ENCODE data around the gene ZBTB48.
"Not testable (repeated sequence)": the region's sequence is repeated elsewhere in the genome, so short reads cannot be mapped to it uniquely, and the experiment has no call there.

The ZBTB48 gene

GRCh38 chr1:6579374-6580118 lies at the start of gene ZBTB48:
ZBTB48 (plus strand) TSS chr1:6579994; CDS start chr1:6580610, 616 bp downstream.
- DNase-seq = peak; percentile 97 to 98

DNA sequence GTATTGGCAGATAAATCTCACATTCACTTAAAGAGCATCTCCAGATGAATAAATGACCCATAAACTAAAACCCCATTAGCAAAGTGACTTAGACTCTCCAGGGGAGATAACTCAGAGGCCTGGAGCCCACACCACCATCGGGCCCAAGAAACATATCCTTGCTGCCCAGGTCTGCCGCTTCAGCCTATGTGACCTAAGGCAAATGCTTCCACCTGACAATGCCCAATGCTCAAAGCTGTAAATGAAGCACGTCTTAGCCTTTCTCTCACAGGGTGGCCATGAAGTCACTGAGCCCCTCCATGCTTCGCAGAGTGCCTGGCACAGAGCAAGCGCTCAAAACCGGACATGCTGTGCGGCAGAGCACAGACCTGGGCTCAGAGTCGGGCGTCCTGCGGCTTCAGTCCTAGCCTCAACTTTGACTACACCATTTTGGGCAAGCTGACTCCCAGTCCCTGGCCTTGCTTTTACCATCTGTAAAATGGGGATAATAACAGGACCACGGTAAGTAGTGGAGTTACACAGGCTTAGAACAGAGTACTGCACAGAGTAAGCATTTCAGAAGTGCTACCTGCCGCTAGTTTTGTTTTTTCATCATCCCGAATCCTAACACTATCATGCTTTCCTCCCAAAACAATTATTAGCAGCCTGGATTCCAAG lies 49.2 kb upstream of the ZBTB48 start:
- no peak for DNase-seq

GRCh38 chr1:6531996-6532395 lies 47.8 kb upstream of the ZBTB48 start:
- no peak for DNase-seq

DNA sequence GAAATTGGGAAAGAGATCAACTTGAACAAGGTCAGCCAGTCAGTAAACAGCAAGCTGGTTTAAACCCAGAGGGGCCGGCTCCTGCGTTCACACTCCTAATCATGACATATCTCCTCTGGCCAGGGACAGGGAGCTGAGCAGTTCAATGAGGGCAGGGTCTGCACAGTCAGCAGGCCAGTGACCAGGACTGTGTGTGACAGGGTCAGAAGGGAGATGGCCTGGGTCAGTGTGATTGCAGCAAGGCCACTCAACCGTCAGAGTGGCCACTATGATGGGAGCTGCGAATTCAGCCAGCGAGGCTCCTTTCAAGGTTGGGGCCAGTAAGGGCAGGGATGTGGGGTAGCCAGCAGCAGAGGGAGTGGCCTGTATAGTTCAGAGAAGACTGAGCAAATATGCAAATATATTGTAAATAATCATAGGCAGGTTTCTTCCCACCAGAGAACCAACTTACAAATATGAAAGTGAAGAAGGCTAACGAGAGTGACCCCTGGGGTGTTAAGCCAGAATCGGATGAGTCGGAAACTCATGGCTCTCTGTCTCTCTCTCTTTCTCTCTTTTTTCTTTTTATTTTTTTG lies 45.5 kb upstream of the ZBTB48 start:
- DNase-seq = no peak

DNA sequence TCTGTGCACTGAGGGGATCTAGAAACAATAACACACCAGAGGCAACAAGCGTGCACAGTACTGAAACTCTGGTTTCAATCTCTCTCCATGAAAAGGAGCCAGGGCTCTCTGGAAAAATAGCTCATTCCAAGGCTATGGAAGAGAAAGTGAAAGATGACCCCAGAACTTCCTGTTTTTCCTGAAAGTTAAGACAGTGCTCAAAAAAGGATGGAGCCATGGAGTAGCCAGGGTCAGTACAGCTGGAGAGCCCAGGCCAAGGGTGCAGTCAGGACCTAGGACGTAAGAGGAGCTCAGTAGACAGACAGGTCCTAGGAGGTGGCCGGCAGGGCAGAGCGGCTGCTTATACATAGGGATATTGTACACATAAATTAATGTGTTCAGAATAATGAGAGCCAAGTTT lies 44.6 kb upstream of the ZBTB48 start:
- DNase-seq = no peak

DNA sequence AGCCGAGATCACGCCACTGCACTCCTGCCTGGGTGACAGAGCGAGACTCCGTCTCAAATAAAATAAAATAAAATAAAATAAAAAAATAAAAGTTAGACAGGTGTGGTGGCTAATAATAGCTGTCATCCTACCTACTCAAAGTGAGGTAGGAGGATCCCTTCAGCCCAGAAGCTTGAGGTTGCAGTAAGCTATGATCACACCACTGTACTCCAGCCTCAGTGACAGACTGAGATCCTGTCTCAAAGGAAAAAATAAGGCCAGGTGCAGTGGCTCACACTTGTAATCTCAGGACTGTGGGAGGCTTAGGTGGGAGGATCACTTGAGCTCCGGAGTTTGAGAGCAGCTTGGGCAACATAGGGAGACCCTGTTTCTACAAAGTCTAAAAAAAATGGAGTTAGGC lies 43.5 kb upstream of the ZBTB48 start:
- DNase-seq = no peak

DNA sequence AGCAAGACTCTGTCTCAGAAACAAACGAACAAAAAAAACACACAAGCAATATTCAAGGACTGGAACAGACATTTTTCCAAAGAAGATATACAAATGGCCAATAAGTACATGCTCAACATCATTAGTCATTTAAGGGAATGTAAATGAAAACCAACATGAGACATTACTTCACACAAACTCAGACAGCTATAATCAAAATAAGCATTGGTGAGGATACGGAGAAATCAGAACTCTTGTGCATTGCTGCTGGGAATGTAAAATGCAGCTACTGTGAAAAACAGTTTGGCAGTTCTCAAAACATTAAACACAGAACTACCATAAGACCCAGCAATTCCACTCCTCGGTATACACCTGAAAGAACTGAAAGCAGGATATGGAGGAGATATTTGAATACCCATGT lies 40.8 kb upstream of the ZBTB48 start:
- no peak for DNase-seq

DNA sequence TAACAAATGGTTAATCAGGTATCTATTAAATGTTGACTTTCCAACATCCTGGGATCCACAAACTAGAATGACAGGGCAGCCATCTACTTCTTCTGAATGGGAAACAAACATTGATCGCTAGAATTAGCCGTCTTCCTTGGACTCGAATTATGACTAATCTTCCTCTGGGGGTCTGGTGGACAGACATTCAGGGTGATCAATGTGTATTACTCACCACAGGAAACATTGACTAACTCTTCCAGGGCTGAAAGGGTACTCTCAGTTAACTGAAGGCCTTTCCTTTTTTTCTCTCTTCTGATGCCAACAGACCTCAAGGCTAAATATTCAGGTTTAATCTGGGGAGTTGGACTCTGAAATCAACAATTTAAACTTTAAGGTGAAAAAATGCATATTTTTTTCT lies 35.0 kb upstream of the ZBTB48 start:
- no peak for DNase-seq

DNA sequence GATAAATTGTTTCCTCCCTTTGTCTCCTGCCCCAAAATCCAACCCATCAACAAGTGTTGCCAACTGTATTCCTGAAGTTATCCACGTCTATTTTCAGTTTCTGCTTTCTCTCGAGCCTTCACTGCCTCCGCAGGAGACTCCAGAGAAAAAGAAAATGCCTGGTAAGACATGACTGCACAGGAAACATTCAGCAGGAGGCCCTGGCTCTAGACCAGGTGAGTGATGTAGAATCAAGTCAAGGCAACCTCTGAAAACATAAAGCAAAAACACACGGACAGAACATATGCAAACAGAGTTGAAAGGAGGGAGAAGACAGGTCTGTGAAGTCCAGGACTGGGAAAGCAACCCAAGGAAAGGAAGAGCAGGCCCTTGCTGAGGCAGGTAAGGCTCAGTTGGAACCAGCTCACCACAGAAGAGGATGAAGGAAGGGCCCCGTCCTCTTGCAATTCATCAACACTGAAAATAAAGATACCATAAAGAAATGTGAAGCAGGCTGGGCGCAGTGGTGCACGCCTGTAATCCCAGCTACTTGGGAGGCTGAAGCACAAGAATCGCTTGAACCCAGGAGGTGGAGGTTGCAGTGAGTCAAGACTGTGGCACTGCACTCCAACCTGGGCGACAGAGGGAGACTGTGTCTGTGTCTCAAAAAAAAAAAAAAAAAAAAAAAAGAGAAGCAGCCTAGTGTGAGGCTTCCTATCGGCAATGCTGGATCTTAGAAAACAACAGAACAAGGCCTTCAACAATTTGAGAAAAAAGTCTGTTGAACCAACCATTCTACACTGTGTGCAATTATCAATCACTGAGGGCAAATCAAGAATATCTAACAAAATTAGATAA lies 34.3 kb upstream of the ZBTB48 start:
- peak in 1 of 2 donors; percentile 16 for DNase-seq

- no peak for DNase-seq
Measured at GRCh38 chr1:6546326-6546725, 33.5 kb upstream of the ZBTB48 start.

DNA sequence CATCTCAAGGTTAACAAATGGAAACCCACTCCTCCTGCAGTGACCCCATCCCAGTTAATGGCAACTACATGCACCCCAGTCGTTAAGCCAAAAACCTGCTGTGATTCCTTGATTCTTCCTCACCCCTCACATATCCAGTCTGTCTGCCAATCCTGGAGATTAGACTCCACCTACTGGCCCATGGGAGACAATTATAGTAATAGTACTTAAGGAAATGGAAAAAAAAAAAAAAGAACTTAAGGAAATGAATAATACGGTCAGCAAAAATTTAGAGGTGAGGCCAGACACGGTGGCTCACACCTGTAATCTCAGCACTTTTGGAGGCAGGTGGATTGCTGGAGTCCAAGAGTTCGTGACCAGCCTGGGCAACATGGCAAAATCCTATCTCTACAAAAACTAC lies 32.5 kb upstream of the ZBTB48 start:
- DNase-seq = no peak

DNA sequence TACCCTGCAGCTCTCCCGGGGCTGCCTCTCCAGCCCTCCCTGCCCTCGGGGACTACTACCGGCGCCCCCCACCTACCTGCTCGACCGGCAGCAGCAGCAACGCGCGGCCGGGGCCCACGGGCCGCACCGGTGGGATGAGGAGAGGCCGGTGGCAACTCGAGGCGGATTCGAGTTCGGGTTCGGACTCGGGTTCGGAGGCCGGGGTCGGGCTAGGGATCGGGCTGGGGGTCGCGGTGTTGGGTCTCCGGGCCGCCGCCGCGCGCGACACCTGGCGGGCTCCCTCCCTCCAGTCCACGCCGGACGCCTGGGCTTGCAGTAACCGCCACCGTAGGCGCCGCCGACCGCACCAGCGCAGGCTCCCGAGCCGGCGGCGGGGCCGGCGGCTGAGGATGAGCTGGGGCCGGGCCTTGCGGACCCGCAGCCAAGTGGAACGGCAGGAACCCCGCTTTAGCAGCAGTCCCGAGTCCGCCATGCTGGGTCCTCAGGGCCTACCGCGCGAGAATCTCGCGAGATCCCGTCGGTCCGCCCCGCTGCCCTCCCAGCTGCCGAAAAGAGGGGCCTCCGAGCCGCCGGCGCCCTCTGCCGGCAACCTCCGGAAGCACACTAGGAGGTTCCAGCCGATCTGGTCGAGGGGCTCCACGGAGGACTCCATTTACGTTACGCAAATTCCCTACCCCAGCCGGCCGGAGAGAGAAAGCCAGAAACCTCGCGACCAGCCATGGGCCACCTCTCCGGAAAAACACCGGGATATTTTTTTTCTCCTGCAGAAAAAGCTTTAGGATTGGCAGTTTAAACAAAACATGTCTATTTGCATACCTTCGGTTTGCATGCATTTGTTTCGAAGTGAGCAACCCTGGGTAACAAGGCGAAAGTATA lies 25.5 kb upstream of the ZBTB48 start, which contains the start of gene NOL9:
Gene NOL9, minus strand, starts transcription at position 483 of the 876 bp plus-strand sequence. Its CDS starts 11 bp downstream, at position 472.
- DNase-seq = peak; percentile 95

DNA sequence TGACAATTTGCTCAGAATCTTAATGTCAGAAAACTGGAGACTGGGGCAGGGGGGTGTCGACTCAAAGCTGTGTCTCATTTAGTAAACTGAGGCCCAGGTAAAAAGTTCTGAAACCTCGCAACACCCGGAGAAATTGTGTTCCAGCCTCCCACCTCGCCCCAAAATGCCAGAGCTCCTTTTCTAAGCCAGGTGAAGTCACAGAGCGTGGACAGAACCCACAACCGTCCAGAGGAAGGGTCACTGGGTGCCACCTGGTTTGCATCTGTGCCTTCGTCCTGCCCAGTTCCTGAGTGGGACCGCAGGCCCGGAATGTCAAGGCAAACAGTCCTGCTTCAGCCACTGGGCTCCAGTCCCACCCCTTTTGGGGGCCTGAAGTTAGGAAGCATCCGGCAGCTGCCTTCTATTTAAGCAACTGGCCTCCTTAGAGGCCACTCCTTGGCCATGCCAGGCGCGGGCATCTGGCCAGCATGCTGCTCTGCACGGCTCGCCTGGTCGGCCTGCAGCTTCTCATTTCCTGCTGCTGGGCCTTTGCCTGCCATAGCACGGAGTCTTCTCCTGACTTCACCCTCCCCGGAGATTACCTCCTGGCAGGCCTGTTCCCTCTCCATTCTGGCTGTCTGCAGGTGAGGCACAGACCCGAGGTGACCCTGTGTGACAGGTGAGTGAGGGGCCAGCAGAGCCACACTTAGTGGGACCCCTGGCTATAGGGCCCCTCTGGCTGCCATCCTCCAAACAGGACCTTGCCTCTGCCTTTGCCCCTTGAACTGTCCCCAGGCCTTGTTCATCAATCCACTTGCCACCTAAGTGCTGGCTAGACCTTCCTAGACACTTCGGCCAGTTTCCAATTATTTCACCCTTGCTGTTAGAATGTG lies 24.7 kb upstream of the ZBTB48 start, which contains the start of gene TAS1R1:
Gene TAS1R1, plus strand, starts transcription at position 401 of the 872 bp plus-strand sequence. Its CDS starts 67 bp downstream, at position 468.
- DNase-seq = no peak

DNA sequence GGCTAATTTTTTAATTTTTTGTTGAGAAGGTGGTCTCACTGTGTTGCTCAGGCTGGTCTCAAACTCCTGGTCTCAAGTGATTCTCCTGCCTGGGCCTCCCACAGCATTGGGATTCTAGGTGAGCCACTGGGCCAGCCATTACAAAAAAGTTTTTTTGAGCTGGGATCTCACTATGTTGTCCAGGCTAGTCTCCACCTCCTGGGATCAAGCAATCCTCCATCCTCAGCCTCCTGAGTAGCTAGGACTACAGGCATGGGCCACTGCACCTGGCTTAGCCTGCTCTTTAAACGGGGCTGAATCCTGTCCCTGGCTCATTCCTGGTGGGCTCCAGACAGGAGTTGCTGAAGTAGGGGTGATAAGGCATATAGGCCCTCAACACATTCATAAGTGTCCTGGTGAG lies 22.2 kb upstream of the ZBTB48 start:
- no peak for DNase-seq

GRCh38 chr1:6559161-6559560 lies 20.6 kb upstream of the ZBTB48 start:
- not testable (repeated sequence) for DNase-seq

- no peak for DNase-seq
Measured at GRCh38 chr1:6560267-6560666, 19.5 kb upstream of the ZBTB48 start.

GRCh38 chr1:6569033-6569432 lies 10.8 kb upstream of the ZBTB48 start:
- no peak for DNase-seq

- DNase-seq = no peak
Measured at GRCh38 chr1:6570100-6570499, 9.7 kb upstream of the ZBTB48 start.

DNA sequence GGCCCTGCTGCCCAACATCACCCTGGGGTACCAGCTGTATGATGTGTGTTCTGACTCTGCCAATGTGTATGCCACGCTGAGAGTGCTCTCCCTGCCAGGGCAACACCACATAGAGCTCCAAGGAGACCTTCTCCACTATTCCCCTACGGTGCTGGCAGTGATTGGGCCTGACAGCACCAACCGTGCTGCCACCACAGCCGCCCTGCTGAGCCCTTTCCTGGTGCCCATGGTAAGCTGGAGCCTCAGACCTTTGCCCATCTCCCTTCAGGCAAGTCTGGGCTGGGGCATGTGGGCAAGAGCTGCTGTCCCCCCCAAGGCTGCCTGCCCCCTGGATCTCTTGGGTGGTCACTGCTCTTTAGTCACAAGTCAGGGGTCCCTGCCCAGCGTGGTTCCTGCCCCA lies 8.8 kb upstream of the ZBTB48 start:
- DNase-seq = no peak

DNA sequence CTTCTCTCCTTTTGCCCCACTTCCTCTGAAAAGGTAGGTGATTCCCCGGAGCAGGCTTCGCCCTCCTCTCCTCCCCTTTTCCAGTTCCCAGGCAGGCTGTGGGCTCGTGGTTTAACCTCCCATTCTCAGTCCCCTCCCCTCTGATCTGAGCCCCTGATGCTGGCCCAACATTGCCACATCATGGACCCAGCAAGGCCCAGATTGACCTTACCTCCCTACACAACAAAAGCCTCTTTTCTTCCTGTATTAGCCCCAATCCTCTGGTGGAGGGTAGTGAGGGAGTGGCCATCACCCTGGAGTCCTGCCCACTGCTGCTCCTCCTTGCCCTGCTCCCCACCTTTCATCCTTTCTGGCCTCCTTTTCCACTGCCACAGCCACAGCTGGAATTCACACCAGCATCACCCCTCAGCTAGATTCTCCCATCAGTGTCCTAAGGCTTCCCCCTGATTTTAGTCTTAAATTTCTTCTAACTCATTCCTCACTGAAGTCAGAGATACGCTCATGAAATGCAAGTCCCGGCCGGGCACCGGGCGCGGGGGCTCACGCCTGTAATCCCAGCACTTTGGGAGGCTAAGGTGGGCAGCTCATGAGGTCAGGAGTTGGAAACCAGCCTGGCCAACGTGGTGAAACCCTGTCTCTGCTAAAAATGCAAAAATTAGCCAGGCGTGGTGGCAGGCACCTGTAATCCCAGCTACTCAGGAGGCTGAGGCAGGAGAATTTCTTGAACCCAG lies 7.0 kb upstream of the ZBTB48 start:
- no peak for DNase-seq

Data from CD4-positive, alpha-beta T cell treated with Interleukin-4 for 1 hour (primary cell).